GM18951 (cell line): Measurements from ENCODE around the gene GNAI3.

Source experiments
- POLR2A ChIP-seq: IDR thresholded peaks from 4 replicates; pipeline ENCODE4 v1.6.1; 2011; ENCODE audit warnings: mild to moderate bottlenecking; ENCODE audit not compliant: insufficient read length, insufficient read depth; ENCODE audit errors: extremely low read depth
- in situ Hi-C: fragments of 300-500 bp; cut with MboI; formaldehyde crosslinking; loops from one replicate; pipeline ENCODE4 v1.12.0; 2022; ENCODE audit warnings: low sequenced_read_pairs, mixed read lengths, inconsistent platforms; ENCODE audit not compliant: unreplicated experiment

The GNAI3 gene

GRCh38 chr1:109570414-109570813 lies 22.0 kb downstream of the GNAI3 start:
- TF ChIP-seq POLR2A = no peak

GRCh38 chr1:109573785-109574184 lies 25.4 kb downstream of the GNAI3 start:
- in situ Hi-C loops = no loop called here
- TF ChIP-seq POLR2A = no peak

More at GRCh38 chr1:109570414-109570813, 22.0 kb downstream of the GNAI3 start:
- in situ Hi-C loops = no loop called here

- no peak for TF ChIP-seq POLR2A
- in situ Hi-C loops = no loop called here
These were observed 30.6 kb downstream of the GNAI3 start for GRCh38 chr1:109578947-109579443.

- TF ChIP-seq POLR2A = no peak
- in situ Hi-C loops = no loop called here
These were observed 31.1 kb downstream of the GNAI3 start for GRCh38 chr1:109579491-109579890.

GRCh38 chr1:109582021-109582420 lies 33.6 kb downstream of the GNAI3 start:
- no peak for TF ChIP-seq POLR2A
- in situ Hi-C loops = no loop called here

GRCh38 chr1:109584766-109585165 lies 36.4 kb downstream of the GNAI3 start:
- in situ Hi-C loops = no loop called here
- TF ChIP-seq POLR2A = no peak

- in situ Hi-C loops = no loop called here
- TF ChIP-seq POLR2A = no peak
These were observed 37.6 kb downstream of the GNAI3 start for GRCh38 chr1:109586055-109586454.

- in situ Hi-C loops = no loop called here
- no peak for TF ChIP-seq POLR2A
These were observed 40.8 kb downstream of the GNAI3 start for GRCh38 chr1:109589177-109589576.

GRCh38 chr1:109589679-109590078 lies 41.3 kb downstream of the GNAI3 start:
- in situ Hi-C loops = no loop called here
- TF ChIP-seq POLR2A = no peak

- in situ Hi-C loops = no loop called here
- TF ChIP-seq POLR2A = no peak
These were observed 44.5 kb downstream of the GNAI3 start for GRCh38 chr1:109592916-109593315.

- no peak for TF ChIP-seq POLR2A
- in situ Hi-C loops = no loop called here
These were observed 47.1 kb downstream of the GNAI3 start for GRCh38 chr1:109595531-109595930.

GRCh38 chr1:109598156-109598555 lies 49.7 kb downstream of the GNAI3 start:
- in situ Hi-C loops = no loop called here
- no peak for TF ChIP-seq POLR2A

- in situ Hi-C loops = no loop called here
- TF ChIP-seq POLR2A = no peak
These were observed 50.2 kb downstream of the GNAI3 start for GRCh38 chr1:109598655-109599054.

- in situ Hi-C loops = no loop called here
- TF ChIP-seq POLR2A = no peak
These were observed 54.8 kb downstream of the GNAI3 start for GRCh38 chr1:109603229-109603628.

- no peak for TF ChIP-seq POLR2A
- in situ Hi-C loops = no loop called here
These were observed 57.0 kb downstream of the GNAI3 start for GRCh38 chr1:109605381-109605780.

- TF ChIP-seq POLR2A = no peak
- in situ Hi-C loops = no loop called here
These were observed 61.5 kb downstream of the GNAI3 start for GRCh38 chr1:109609881-109610280.
